LNCAP (cell line): Measurements from ENCODE around the gene DCTN3.

Experiments
- CTCF ChIP-seq: fragments of 450-650 bp; IDR thresholded peaks from 2 replicates; pipeline ENCODE4 v1.5.1; 2017; ENCODE audit warnings: mild to moderate bottlenecking

Gene DCTN3

GRCh38 chr9:34659592-34660253, 39.4 kb upstream of the DCTN3 start:
- TF ChIP-seq CTCF: no peak

- no peak for TF ChIP-seq CTCF
Measured at GRCh38 chr9:34658461-34658860, 38.2 kb upstream of the DCTN3 start.

- no peak for TF ChIP-seq CTCF
Measured at GRCh38 chr9:34656992-34657391, 36.7 kb upstream of the DCTN3 start.

GRCh38 chr9:34655394-34655793, 35.1 kb upstream of the DCTN3 start:
- no peak for TF ChIP-seq CTCF

GRCh38 chr9:34654323-34655051, 34.2 kb upstream of the DCTN3 start:
- TF ChIP-seq CTCF: no peak

- TF ChIP-seq CTCF: no peak
Measured at GRCh38 chr9:34653151-34654072, 33.1 kb upstream of the DCTN3 start.

GRCh38 chr9:34652602-34653000, 32.3 kb upstream of the DCTN3 start:
- no peak for TF ChIP-seq CTCF
